ENCODE measurements around the gene SCAI.

DNA sequence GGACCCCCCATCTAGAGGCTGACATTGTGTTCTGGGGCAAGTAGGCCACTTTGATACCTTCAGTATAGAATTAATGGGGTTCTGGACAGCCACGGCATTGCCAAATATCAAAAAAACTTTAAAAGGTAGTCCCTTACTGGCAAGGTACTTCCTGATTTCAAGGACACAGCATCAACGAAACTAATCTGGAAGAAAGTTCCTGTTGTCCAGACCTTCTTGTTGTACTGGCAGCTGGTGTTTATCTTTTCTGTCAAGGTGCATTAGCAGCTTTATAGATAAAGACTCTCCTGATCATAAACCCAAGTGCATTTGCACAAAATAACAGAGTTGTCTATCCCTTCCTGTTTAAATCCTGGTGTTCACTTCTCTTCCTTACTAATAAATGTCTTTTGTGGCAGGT is 178.7 kb downstream of the SCAI start:
- TF ChIP-seq TAF1 (IDR thresholded peaks at IDR 0.05; ENCODE audit: borderline replicate concordance, insufficient read depth, low read length) (no peak), POLR2AphosphoS5 (IDR thresholded peaks at IDR 0.05; ENCODE audit: low read depth, low read length) (no peak), REST (IDR thresholded peaks at IDR 0.05; ENCODE audit: insufficient read depth in 1 of 2, low read depth in 2 of 2, low read length in 2 of 2) (no peak), SIN3A (IDR thresholded peaks at IDR 0.05; ENCODE audit: borderline replicate concordance, insufficient read depth, low read length) (no peak)
